Esophagus squamous epithelium (tissue), 5 donors: ENCODE results near the gene RGS2. TPM values are rescaled to one million over a fixed set of nuclear protein-coding genes. Genes with fewer than 3 reads are reported as not detected.

Experiments
- DNase-seq: peaks from one replicate; lab custom pipeline; 2025; lab: John Stamatoyannopoulos, UW
- H3K27ac ChIP-seq, 4 donors: fragments of 200-600 bp; sonication (generic); one replicate each; pipeline ENCODE4 v1.5.1; 2016 to 2019; ENCODE audit warnings: mild to moderate bottlenecking in 1 of 4
- H3K27me3 ChIP-seq, 4 donors: fragments of 200-600 bp; sonication (generic); 1 replicate in 3 of 4; 2 replicates in 1 of 4; pipeline versions ENCODE4 v1.5.1 to v1.6.0; 2017 to 2021; ENCODE audit warnings: antibody characterized with exemption in 1 of 4
- H3K36me3 ChIP-seq, 3 donors: fragments of 200-600 bp; sonication (generic); one replicate each; pipeline ENCODE4 v1.5.1; 2016 to 2019
- H3K4me1 ChIP-seq, 3 donors: fragments of 200-600 bp; sonication (generic); one replicate each; pipeline ENCODE4 v1.5.1; 2017 to 2019
- H3K4me3 ChIP-seq, 4 donors: fragments of 200-600 bp; sonication (generic); 1 replicate in 3 of 4; 2 replicates in 1 of 4; pipeline ENCODE4 v1.5.1; 2016 to 2019; ENCODE audit warnings: mild to moderate bottlenecking in 2 of 4, moderate library complexity in 1 of 4
- H3K9me3 ChIP-seq, 3 donors: fragments of 200-600 bp; sonication (generic); one replicate each; pipeline ENCODE4 v1.5.1; 2016 to 2019
- CTCF ChIP-seq, 6 experiments: fragments of 450-650 bp in 4 of 6; fragments of 200-600 bp in 2 of 6; sonication (generic) in 2 of 6; IDR thresholded peaks; one replicate each; pipeline ENCODE4 v1.5.1; 2016 to 2019; ENCODE audit warnings: antibody characterized with exemption in 6 of 6, mild to moderate bottlenecking in 4 of 6, moderate library complexity in 4 of 6
- POLR2A ChIP-seq, 4 donors: fragments of 450-650 bp; IDR thresholded peaks; one replicate each; pipeline ENCODE4 v1.6.1; 2017; ENCODE audit warnings: antibody characterized with exemption in 4 of 4, mild to moderate bottlenecking in 4 of 4, moderate library complexity in 3 of 4
- WGBS, 2 donors: methylation state at CpG; one replicate each; pipeline ENCODE4 v1.1.5; 2018; 5-methylcytosine and 5-hydroxymethylcytosine counted together
- intact Hi-C: fragments of 100-400 bp; cut with DNase I; formaldehyde crosslinking; loops from one replicate; pipeline ENCODE4 v1.15.0; 2022
- total RNA-seq, 4 donors: library from RNA; depleted of rRNA; stranded (reverse); fragments of >200 nt; gene quantifications; one replicate each; pipeline ENCODE4 v1.1.0, GENCODE V29; 2016
- donor health status: DM: yes; HTN: yes; CAD: no.

The RGS2 gene
- total RNA-seq, 4 donors from 2014 or later, result 7.9 to 115 (median 26.6) TPM

- intact Hi-C loops, result no loop called here
- Histone ChIP-seq H3K4me3 (no peak overlapping the region), H3K36me3 (no peaks in the 10 kb centered on the region), H3K27me3 (no peaks in the 10 kb centered on the region), H3K9me3 (no peaks in the 10 kb centered on the region), H3K27ac (no peak overlapping the region), H3K4me1 (peaks cover 0 to 6% (median 0%) of the 10 kb centered on the region in 3 donors)
- TF ChIP-seq CTCF (IDR thresholded peaks at IDR 0.05) (no peak), POLR2A (IDR thresholded peaks at IDR 0.05) (no peak)
- DNase-seq, result no peak
Observed at GRCh38 chr1:192768463-192768862, 40.4 kb upstream of the RGS2 start.

DNA sequence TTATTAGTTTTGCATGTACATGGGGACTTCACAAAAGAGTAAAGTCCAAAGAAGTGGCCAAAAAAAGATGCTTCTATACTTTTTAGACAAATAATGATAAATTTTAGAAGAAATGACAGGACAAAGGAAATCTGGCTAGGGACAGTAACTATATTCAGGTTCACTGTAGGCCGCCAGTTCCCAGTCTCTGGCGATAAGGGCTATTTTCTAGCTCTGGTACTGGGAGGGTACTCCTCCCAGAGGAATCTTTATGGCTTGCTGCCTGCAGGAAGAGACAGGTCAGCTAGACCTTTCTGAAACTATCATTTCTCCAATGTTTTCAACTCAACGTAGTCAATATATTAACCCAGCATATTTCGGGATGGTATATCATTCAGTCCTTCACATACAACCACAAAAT lies 37.5 kb upstream of the RGS2 start:
- intact Hi-C loops, result no loop called here
- TF ChIP-seq POLR2A (IDR thresholded peaks at IDR 0.05) (no peak), CTCF (IDR thresholded peaks at IDR 0.05) (no peak)
- Histone ChIP-seq H3K27me3 (no peaks in the 10 kb centered on the region), H3K4me1 (peaks cover 0 to under 1% (median 0%) of the 10 kb centered on the region in 3 donors), H3K9me3 (no peaks in the 10 kb centered on the region), H3K36me3 (no peaks in the 10 kb centered on the region), H3K4me3 (no peak overlapping the region), H3K27ac (no peak overlapping the region)
- 85 to 100% methylated on average over 4 of the region's 4 CpGs for WGBS, 2 donors
- DNase-seq, result no peak

DNA sequence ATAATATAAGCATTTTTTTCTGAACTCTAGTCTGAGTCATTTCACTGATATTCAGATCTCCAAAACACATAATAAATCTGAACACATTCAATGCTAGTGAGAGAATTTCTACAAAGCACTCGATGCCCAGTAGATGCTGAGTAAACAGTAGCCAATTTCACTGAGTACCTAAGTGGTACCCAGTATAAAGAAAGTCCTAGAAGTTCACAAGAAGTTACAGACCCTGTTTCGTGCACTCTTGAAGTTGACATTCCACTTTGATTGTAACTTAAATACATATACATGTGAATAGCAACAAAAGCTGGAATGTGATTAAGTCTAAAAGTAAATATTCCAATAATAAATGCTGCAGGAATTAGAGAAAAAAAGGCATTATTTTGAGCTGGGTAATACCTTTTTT lies 33.2 kb upstream of the RGS2 start:
- no peaks in the 10 kb centered on the region for H3K36me3 ChIP-seq
- intact Hi-C loops, result no loop called here
- DNase-seq, result no peak
- no peaks in the 10 kb centered on the region for H3K27me3 ChIP-seq
- H3K9me3 ChIP-seq, result no peaks in the 10 kb centered on the region
- H3K4me1 ChIP-seq, result peaks cover 0 to 5% (median 0%) of the 10 kb centered on the region in 3 donors
- 44 to 49% methylated on average over 2 of the region's 2 CpGs for WGBS, 2 donors
- TF ChIP-seq CTCF (IDR thresholded peaks at IDR 0.05), result no peak
- no peak for TF ChIP-seq POLR2A (IDR thresholded peaks at IDR 0.05)
- H3K27ac ChIP-seq, result no peak overlapping the region
- no peak overlapping the region for H3K4me3 ChIP-seq

DNA sequence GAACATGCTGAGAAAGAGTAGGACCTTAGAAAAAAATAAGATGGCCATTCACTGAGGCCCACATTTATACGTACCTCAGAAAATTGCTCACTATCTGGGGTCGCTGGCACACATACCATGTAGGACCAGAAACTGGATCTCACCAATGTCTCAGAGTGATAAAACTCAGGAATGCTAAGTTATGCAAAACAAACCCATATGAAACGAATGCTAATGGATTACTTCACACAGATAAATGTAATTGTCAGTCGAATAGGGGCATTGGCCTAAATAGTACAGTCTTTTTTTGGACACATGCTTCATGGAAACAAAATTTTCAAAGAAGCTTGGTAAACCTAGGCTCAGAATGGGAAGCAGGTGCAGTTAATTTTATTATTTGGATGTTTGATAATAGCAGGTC lies 32.6 kb upstream of the RGS2 start:
- DNase-seq, result no peak
- H3K9me3 ChIP-seq, result no peaks in the 10 kb centered on the region
- H3K4me3 ChIP-seq, result no peak overlapping the region
- intact Hi-C loops, result no loop called here
- H3K36me3 ChIP-seq, result no peaks in the 10 kb centered on the region
- peaks cover 0 to 5% (median 0%) of the 10 kb centered on the region in 3 donors for H3K4me1 ChIP-seq
- TF ChIP-seq CTCF (IDR thresholded peaks at IDR 0.05) (no peak), POLR2A (IDR thresholded peaks at IDR 0.05) (no peak)
- 83 to 93% methylated on average over 4 of the region's 4 CpGs for WGBS, 2 donors
- no peak overlapping the region for H3K27ac ChIP-seq
- no peaks in the 10 kb centered on the region for H3K27me3 ChIP-seq

- no peak overlapping the region for H3K4me3 ChIP-seq
- intact Hi-C loops, result no loop called here
- H3K36me3 ChIP-seq, result no peaks in the 10 kb centered on the region
- H3K9me3 ChIP-seq, result no peaks in the 10 kb centered on the region
- no peak for DNase-seq
- H3K4me1 ChIP-seq, result peaks cover 0 to 5% (median 0%) of the 10 kb centered on the region in 3 donors
- TF ChIP-seq POLR2A (IDR thresholded peaks at IDR 0.05), result no peak
- no peak for TF ChIP-seq CTCF (IDR thresholded peaks at IDR 0.05)
- H3K27me3 ChIP-seq, result no peaks in the 10 kb centered on the region
- no peak overlapping the region for H3K27ac ChIP-seq
- 35 to 39% methylated on average over 3 of the region's 3 CpGs for WGBS, 2 donors
Observed at GRCh38 chr1:192776998-192777397, 31.8 kb upstream of the RGS2 start.
